GM21526 (cell line): ENCODE measurements around the gene OR14C36.
"Not testable (repeated sequence)": the region's sequence is repeated elsewhere in the genome, so short reads cannot be mapped to it uniquely, and the experiment has no call there.

Source experiments
- ATAC-seq: cut with Tn5 transposase; IDR thresholded peaks from one replicate; pipeline ENCODE4 v1.9.1; 2021; ENCODE audit warnings: moderate library complexity; ENCODE audit not compliant: unreplicated experiment, low FRiP score

OR14C36 gene, protein sequence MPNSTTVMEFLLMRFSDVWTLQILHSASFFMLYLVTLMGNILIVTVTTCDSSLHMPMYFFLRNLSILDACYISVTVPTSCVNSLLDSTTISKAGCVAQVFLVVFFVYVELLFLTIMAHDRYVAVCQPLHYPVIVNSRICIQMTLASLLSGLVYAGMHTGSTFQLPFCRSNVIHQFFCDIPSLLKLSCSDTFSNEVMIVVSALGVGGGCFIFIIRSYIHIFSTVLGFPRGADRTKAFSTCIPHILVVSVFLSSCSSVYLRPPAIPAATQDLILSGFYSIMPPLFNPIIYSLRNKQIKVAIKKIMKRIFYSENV

DNA sequence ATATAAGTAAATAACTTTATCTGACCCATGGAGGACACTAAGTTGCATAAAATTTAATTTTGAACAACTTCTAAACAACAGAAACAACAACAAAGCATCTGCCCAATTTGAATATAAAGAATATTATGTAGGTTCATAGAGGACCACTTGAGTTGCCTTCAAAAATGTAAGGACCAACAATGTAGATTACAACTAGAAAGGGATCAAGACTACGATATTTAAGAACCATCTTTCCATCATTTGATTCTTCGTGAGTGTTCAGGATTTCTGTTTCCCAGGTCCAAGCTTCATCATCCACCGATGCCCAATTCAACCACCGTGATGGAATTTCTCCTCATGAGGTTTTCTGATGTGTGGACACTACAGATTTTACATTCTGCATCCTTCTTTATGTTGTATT is at the start of gene OR14C36:
TSS of gene OR14C36 (plus strand) at position 301 of the 400 bp plus-strand sequence. CDS start at position 301, 0 bp downstream.
- ATAC-seq = no peak

DNA sequence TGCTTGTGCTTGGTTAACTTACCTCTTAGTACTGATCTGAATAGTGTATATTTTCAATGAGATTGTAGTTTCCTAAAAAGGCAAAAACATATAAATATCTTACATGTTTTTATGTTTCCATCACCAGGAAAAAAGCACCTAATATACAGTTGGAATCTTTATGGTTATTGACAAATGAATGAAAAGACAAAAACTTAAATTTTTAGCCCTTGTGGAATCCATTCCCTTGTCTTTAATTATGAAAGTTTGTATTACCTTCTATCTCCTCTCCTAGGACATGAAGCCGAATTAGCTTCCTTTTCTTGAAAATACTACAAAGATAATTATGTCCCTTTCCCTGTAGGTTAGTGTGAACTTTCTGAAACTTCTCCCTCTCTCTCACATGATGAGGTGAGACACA is 45.3 kb upstream of the OR14C36 start, which contains the start of gene OR2T12:
TSS of gene OR2T12 (minus strand) at position 101 of the 400 bp plus-strand sequence. CDS start 7,846 bp downstream, outside the sequence.
- no peak for ATAC-seq

DNA sequence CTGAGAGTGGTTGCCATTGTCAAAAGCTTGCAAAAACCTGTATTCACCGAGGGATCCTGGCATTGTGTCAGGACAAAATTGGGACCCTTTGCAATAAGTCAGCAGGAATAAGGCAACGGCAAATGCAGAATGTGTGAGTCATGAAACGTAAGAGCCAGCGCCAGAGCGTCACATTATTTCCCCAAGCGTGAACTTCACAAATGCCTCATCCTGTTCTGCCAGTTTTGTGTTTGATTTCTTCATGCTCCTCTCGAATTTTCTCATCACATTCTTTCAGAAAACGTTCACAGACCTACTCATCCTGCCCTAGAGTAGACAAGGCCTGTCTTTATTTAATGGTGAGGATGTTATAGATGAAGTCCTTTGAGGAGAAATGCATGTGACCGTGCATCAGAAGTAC is 42.9 kb upstream of the OR14C36 start:
- not testable (repeated sequence) for ATAC-seq

DNA sequence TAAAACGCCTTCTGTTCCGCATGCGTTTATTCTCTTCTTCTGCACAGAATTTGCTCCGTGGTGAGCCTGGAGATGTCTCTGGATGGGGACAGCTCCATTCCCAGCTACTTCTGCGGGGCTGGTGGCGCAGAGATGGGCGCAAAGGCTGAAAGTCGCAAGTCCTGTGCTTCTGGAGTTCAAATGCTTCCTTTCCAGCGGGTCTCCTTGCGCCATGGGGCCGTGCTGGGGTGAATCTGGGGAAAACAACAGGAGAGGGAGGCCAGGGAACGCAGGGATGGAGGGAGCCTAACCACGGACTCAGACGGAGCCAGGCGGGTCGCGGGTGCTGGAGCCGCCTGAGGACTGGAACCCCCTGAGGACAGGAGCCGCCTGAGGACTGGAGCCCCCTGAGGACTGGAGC is 42.5 kb upstream of the OR14C36 start:
- ATAC-seq = no peak

DNA sequence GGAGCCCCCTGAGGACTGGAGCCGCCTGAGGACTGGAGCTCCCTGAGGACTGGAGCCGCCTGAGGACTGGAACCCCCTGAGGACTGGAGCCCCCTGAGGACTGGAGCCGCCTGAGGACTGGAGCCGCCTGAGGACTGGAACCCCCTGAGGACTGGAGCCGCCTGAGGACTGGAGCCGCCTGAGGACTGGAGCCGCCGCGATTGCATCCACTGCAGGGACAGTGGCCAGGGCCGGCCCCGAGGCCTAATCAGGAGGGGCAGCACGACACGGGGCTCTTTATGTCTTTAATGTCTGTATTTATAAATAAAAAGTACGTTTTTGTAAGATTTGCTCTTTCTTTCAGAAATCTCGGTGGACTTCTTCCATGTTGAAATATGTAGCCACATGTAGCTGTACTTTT is 41.8 kb upstream of the OR14C36 start:
- ATAC-seq = not testable (repeated sequence)

DNA sequence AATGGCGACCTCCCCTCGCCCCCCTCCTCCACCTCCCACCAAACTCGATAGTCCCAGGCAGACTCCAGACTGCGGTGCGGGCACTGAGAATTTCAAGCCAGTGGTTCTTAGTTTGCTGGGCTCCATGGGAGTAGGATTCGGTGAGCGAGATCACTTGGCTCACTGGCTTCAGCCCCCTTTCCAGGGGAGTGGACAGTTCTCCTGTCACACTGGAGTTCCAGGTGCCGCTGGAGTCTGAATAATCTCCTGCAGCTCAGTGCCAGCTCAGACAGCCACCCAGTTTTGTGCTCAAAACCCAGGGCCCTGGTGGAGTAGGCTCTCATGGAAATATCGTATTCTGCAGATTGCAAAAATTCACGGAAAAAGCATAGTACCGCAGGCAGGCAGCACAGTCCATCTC is 31.8 kb upstream of the OR14C36 start:
- ATAC-seq = no peak

DNA sequence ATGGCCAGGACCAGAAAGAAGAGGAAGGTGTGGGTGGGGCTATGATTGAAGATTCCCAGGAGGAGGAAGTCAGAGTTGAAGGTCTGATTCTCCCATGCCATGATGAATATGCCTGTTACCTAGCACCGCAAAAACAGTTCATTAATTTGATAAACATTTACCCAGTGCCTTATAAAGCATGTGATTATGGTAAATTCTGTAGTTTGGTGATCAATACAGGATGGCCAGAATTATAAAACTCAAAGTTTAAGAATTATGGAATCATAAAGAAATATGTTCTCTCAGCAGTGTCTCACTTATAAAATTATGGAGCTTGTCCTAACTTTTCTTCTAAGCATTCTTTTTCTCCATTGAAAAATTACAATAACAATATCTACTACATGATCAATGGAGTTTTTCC is 24.1 kb upstream of the OR14C36 start, which contains the start of gene OR2M7:
TSS of gene OR2M7 (minus strand) at position 101 of the 400 bp plus-strand sequence. CDS start at position 101, 0 bp downstream.
- ATAC-seq = no peak

DNA sequence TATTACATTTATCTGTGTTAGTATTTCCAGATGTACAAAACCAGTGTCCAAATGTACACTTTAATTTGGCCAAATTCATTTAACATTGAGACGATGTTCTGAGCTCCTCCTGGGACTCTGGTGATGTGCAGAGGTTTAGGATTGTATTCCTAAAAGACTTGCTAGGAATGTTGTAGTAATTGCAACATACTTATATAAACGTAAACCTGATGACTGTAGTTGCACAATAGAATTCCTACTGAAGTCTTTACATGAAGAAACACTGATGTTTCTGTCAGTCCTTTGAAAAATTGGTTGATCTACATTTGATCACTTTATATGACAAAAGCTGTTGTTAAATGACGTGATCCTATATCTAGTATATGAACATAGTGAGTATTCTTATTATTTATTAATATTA is 5.1 kb upstream of the OR14C36 start:
- ATAC-seq = no peak

DNA sequence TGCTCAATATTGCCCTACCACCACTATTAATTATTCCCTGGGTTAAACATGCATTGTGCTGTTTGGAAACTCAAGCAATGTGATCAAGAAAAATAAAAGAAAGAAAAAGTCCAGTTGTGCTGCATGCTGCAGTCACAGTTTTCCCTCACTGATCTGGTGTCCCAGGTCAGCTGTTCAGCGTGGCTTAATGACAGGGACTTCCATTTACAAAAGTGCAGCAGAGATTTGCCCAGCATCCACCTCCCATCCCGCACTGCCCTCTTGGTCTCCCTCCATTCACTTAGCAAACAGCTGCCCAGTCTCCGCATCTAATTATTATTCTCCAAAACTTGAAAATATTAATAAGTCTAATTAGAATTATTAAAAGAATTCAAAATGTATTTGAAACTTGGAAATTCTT is 10.8 kb downstream of the OR14C36 start:
- ATAC-seq = no peak

DNA sequence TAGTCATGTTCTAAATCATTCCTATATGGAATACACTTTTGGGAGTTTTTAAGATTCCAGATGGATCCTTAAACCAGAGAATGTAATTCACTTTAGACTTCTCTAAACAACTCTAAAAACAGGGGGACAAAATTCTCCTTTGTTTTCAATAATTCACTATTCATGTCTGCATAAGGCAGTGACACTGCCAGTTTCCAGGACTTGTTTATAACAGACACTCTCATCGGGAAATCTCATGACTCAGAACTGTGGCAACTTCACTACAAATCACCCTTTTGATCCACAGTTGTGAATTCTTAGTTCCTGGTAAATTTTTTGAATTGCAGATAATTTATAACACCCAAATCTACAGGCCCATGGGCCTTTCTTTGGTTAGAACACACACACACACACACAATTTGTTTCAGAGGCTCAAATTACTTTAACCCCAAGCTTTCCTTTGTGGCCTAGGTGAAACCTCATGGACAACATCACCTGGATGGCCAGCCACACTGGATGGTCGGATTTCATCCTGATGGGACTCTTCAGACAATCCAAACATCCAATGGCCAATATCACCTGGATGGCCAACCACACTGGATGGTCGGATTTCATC is 12.6 kb downstream of the OR14C36 start, which contains the start of gene OR2T4:
TSS of gene OR2T4 (plus strand) at position 545 of the 595 bp plus-strand sequence. CDS start at position 545, 0 bp downstream.
- no peak for ATAC-seq

DNA sequence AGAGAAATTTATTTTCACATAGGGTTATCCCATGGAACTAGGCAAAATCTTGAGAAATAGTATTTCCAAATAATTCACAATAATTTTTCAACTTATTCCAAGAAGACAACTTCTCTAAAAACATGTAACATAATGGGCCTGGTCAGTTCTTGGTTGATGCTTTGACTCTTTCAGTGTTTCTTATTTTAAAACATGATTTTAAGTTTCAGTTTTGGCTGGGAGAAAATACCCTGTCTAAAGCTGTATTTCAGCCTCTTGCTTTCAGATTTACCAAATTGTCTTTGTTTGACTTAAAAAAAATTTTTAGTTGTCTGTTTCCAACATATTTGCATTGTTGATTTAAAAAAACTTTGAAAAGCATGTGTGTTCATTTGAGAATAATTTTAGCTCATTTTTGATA is 18.0 kb downstream of the OR14C36 start:
- ATAC-seq = no peak

DNA sequence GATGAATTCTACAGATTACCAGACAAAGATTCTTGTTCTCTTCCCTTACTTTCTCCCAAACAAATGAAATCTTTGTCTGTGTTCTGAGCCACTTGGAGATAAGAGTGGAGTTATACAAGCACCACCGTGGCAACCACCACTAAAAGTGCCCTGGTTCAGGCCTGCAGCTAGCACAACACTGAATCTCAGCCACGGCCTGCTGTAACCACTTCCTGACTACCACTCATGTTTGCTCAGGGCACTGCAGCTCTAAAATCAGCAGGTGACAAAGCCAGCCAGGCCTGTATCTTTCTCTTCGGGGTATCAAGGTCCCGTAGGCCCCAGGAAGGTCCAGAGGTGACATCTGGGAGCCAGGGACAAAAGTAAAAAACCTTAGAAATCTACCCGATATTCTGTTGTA is 23.8 kb downstream of the OR14C36 start:
- ATAC-seq = no peak

DNA sequence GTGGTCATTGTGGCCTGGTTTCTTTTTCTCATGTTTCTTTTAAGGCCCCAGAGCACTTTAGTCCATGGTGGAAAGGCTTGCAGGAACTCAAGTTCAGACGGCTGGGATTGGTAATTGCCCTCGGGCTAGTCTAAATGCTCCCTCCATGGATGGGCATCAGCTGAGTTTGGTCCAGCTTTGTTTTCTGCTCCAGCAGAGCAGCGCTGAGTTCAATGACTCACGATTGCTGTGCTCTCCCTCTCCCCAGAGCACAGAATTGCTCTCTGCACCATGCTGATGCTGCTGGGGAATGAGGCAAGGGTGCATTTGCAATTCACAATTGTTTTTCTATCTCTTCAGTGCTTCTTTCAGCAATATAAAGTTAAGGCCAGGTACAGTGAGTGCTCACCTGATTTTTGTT is 25.2 kb downstream of the OR14C36 start:
- no peak for ATAC-seq

DNA sequence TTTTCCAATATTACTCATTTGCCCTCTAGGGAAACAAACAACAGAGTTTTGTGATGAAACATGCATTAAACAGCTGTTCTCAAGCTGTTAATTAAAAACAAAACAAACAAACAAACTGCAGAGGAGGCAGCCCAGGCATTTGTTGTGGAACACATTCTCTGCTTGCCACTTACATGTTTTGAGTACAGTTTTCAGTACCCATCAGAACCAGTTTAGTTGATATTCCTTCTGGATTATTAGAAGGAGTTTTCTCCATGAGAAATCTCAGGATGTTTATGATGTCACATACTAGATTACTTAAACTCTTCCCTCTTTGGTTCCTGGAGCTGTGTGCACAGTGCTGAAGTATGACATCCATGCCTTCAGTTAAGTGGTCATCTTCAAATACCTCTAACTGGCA is 26.9 kb downstream of the OR14C36 start, which contains the start of gene OR2T6:
TSS of gene OR2T6 (plus strand) at position 301 of the 400 bp plus-strand sequence. CDS start 11,863 bp downstream, outside the sequence.
- ATAC-seq = no peak

DNA sequence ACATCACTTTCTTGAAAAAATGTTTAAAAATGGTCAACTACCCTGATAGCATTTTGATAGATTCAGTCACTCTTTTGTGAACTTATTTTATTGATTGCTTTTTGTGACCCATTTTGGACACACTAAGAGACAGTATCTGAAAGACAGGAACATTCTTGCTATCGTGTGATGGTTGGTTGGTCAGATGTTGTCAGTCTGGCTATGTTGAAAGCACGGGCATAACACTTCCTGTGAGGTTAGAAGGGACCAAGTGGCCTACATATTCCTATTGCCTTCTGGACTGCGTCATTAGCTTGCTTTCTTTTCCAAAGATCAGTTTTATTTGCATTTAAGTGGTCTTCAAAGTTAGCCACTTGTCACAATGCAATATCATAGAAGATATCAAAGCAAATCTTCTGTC is 28.3 kb downstream of the OR14C36 start:
- no peak for ATAC-seq

DNA sequence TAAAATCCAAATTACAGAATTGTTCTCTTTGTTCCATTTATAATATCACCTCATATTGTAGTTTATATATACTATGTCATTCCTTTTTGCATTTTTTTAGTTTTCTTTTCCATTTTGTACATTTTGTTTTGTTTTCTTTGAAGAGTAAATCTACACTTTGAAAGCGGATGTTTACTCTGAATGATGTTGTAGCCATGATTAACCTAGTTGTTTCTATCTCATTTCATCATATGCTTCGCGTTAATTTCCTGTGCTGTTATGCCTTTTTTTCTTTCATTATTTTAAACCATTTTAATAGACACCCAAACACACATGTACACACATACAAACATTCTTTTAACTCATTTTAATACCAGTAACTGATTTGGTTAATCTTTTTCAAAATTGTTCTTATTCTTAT is 32.3 kb downstream of the OR14C36 start:
- ATAC-seq = no peak

DNA sequence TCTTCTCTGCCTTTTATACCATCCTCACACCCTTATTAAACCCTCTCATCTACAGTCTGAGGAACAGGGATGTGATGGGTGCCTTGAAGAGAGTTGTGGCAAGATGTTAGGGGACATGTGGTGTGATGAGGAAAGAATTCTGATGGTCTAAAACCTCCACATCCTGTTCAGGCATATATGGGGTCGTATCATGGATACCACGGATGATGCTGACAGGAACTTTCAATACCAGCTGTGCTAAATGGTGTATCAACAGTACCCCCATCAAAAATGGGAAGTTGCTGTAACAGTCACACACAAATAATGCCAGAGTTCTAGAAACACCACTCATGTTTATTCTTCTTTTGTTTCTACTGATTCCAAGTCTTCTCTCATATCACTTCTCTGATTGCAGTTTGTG is 39.9 kb downstream of the OR14C36 start:
- ATAC-seq = no peak

DNA sequence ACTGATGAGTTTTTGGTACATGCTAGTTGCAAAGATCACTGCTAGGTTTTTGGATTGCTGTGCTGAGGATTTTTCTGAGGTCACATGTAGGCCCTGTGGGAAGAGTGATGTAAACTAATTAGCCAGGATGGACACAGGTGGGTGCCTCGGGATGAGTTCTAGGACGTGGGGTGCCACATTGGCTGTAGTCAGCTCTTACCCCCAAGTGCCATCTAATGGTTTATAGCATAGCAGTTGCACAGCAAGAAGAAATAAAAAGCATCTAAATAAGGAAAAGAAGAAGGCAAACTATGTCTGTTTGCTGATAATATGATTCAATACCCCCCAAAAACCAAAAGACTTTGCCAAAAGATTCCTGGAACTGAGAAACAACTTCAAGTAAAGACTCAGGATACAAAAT is 44.5 kb downstream of the OR14C36 start:
- no peak for ATAC-seq
